IPS-15b (cell line): ENCODE data around the gene MLLT10.
"Not testable (repeated sequence)": the region's sequence is repeated elsewhere in the genome, so short reads cannot be mapped to it uniquely, and the experiment has no call there.

Source experiments
- H3K27me3 ChIP-seq: one replicate; pipeline ENCODE4 v1.6.1; 2013; ENCODE audit warnings: low read length; ENCODE audit not compliant: control insufficient read depth, insufficient read depth
- H3K36me3 ChIP-seq: one replicate; pipeline ENCODE4 v1.6.1; 2013; ENCODE audit warnings: low read length; ENCODE audit not compliant: control insufficient read depth, insufficient read depth
- H3K4me1 ChIP-seq: one replicate; pipeline ENCODE4 v1.6.1; 2013; ENCODE audit warnings: mild to moderate bottlenecking, low read length; ENCODE audit not compliant: control insufficient read depth, insufficient read depth
- H3K4me3 ChIP-seq: one replicate; pipeline ENCODE4 v1.5.1; 2013; ENCODE audit warnings: low read depth, low read length
- H3K9ac ChIP-seq: one replicate; pipeline ENCODE4 v1.6.1; 2013; ENCODE audit warnings: low read depth, mild to moderate bottlenecking, low read length
- H3K9me3 ChIP-seq: one replicate; pipeline ENCODE4 v1.6.1; 2013; ENCODE audit warnings: mild to moderate bottlenecking, low read length; ENCODE audit not compliant: control insufficient read depth, insufficient read depth

Gene MLLT10

DNA sequence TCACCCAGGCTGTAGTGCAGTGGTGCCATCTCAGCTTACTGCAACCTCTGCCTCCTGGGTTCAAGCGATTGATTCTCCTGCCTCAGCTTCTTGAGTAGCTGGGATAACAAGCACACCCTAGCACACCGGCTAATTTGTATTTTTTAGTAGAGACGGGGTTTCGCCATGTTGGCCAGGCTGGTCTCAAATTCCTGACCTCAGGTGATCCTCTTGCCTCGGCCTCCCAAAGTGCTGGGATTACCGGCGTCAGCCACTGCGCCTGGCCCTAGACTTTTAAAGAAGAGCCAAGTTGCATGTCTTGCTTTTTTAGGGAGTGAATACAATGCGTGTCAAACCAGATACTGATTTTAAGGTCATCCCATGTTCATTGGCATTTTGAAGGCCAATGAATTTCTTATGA lies 1.9 kb downstream of the MLLT10 start:
- peaks cover 11% of the 10 kb centered on the region for H3K36me3 ChIP-seq

DNA sequence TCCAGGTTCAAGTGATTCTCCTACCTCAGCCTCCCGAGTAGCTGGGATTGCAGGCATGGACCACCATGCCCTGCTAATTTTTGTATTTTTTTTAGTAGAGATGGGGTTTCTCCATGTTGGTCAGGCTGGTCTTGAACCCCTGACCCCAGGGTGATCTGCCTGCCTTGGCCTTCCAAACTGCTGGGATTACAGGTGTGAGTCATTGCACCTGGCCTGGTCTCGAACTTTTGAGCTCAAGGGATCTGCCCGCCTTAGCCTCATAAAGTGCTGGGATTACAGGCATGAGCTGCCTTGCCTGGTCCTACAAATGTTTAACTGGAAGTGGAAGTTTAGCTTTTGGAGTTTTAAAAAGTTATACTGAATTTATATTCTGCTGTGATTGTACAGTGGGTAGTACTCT lies 2.8 kb downstream of the MLLT10 start:
- Histone ChIP-seq H3K36me3 (peaks cover 19% of the 10 kb centered on the region), H3K9me3 (no peaks in the 10 kb centered on the region), H3K27me3 (no peaks in the 10 kb centered on the region), H3K9ac (no peak overlapping the region), H3K4me1 (peaks cover 7% of the 10 kb centered on the region), H3K4me3 (no peak overlapping the region)

More for the DNA sequence above, 1.9 kb downstream of the MLLT10 start:
- H3K4me3 ChIP-seq: peak overlapping the region; percentile 69
- not testable (repeated sequence) for H3K4me1 ChIP-seq, H3K27me3 ChIP-seq, H3K9me3 ChIP-seq
- H3K9ac ChIP-seq: peak overlapping the region; percentile 50

DNA sequence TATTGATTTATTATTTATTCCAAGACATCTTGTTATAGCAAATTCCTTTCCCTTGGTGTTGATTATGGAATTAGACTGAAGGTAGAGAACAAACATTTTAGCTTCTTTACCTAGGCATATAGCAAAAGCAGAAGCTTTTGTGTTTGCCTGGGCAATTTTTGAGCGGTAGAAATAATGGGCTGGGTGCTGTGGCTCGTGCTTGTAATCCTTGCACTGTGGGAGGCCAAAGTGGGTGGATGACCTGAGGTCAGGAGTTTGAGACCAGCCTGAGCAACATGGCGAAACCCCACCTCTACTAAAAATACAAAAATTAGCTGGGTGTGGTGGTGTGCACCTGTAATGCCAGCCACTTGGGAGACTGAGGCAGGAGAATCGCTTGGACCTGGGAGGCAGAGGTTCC lies 6.7 kb downstream of the MLLT10 start:
- H3K9me3 ChIP-seq: not testable (repeated sequence)

DNA sequence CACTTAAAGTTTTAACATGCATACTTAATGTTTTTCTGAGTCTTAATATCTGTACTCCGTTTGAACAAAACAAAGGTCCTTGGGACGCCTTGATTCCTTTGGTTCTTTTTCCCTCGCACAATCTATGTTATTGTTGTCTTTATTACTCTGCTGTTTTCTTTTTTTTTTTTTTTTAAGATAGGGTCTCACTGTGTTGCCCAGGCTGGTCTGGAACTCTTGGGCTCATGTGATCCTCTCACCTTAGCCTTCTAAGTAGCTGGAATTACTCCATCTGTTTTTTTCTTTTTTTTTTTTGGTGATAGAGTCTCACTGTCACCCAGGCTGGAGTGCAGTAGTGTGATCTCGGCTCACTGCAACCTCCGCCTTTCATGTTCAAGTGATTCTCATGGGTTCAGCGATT lies 13.2 kb downstream of the MLLT10 start:
- H3K27me3 ChIP-seq: no peaks in the 10 kb centered on the region
- no peaks in the 10 kb centered on the region for H3K4me1 ChIP-seq
- H3K9ac ChIP-seq: no peak overlapping the region
- no peak overlapping the region for H3K4me3 ChIP-seq
- peaks cover 33% of the 10 kb centered on the region for H3K36me3 ChIP-seq
- no peaks in the 10 kb centered on the region for H3K9me3 ChIP-seq

More for the DNA sequence above, 6.7 kb downstream of the MLLT10 start:
- not testable (repeated sequence) for H3K9ac ChIP-seq, H3K4me1 ChIP-seq, H3K4me3 ChIP-seq, H3K27me3 ChIP-seq
- peaks cover 42% of the 10 kb centered on the region for H3K36me3 ChIP-seq

DNA sequence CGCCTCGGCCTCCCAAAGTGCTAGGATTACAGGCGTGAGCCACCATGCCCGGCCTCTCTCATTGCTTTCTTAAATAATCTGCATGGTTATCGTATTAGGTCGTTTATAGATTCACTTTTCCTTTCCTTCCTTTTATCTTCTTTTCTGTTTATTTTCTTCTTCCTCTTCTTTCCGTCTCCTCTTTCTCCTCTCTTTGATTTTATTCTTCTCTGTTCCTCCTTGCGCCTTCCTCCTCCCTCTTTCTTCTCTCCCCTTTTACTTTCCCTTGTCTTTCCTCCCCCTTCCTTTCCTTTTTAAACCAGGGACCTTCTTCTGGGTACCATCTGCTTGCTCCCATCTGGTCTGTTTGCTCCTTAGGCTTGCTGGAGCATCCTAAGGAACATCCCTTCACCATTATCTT lies 18.6 kb downstream of the MLLT10 start:
- no peaks in the 10 kb centered on the region for H3K27me3 ChIP-seq
- H3K36me3 ChIP-seq: peaks cover 25% of the 10 kb centered on the region
- no peak overlapping the region for H3K9ac ChIP-seq
- no peaks in the 10 kb centered on the region for H3K4me1 ChIP-seq
- no peak overlapping the region for H3K4me3 ChIP-seq
- no peaks in the 10 kb centered on the region for H3K9me3 ChIP-seq

DNA sequence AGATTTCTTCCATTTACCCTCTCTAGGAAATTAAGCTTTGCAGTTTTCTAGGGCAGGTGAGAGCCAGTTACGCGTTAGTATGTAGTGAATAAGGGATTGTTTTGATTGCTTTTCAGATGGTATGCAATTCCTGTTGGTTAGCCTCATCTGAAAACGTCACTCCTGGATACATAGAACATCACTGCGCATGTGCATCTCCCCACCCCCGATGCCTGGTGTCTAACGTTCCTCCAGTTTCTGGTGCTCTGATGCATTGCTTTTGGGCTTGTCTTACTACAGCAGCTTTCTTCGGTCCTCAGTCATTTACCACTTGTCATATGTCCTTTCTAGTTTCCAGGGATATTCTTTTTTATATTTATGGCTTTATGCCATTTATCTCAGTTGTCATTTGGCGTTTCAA lies 22.5 kb downstream of the MLLT10 start:
- Histone ChIP-seq H3K9ac (no peak overlapping the region), H3K9me3 (no peaks in the 10 kb centered on the region), H3K36me3 (peaks cover 20% of the 10 kb centered on the region), H3K27me3 (no peaks in the 10 kb centered on the region), H3K4me1 (no peaks in the 10 kb centered on the region), H3K4me3 (no peak overlapping the region)

DNA sequence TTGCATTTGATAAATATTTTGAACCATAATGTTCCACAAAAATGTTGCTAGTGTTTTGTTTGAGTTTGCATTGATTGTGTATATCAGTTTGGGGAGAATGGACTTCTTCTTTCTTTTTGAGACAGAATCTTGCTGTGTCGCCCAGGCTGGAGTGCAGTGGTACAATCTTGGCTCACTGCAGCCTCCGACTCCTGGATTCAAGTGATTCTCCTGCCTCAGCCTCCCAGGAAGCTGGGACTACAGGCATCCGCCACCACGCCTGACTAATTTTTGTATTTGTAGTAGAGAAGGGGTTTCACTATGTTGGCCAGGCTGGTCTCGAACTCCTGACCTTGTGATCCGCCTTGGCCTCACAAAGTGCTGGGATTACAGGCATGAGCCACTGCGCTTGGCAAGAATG lies 25.0 kb downstream of the MLLT10 start:
- H3K27me3 ChIP-seq, H3K9me3 ChIP-seq, H3K4me3 ChIP-seq, H3K4me1 ChIP-seq, H3K9ac ChIP-seq: not testable (repeated sequence)
- H3K36me3 ChIP-seq: peaks cover 18% of the 10 kb centered on the region

DNA sequence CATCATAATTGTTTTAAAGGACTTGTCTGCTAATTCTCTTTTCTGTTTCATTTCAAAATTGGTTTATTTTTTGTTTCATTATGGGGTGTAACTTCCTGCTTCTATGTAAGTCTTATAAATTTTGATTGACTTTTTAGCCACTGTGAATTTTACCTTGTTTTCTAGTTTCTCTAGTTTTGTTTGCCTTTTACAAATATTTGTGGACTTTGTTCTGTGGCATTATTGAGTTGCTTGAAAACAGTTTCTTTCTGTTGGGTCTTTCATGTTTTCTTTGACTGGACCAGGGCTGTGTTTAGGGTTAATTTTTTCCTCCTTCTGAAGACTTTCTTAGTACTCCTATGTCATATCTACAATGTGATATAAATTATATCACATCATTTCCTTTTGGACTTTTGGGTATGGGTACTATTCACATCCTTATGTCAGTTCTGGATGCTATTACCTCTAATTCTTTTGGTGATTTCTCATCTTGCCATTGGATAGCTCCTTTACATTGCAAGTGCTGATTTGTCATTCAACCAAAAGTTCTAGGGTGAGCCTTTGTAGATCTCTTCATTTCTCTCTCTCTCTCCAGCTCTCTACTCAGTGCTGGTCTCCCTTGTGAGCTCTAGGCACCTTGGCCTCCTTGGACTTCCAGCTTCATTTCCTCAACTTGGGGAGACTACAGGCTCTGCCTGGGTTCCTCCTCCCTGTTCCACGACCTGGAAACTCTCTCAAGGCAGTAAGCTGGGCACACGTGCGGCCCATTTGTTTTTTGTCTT lies 36.9 kb downstream of the MLLT10 start:
- Histone ChIP-seq H3K4me1 (peaks cover 4% of the 10 kb centered on the region), H3K9ac (no peak overlapping the region), H3K9me3 (no peaks in the 10 kb centered on the region), H3K27me3 (no peaks in the 10 kb centered on the region), H3K36me3 (no peaks in the 10 kb centered on the region), H3K4me3 (no peak overlapping the region)

DNA sequence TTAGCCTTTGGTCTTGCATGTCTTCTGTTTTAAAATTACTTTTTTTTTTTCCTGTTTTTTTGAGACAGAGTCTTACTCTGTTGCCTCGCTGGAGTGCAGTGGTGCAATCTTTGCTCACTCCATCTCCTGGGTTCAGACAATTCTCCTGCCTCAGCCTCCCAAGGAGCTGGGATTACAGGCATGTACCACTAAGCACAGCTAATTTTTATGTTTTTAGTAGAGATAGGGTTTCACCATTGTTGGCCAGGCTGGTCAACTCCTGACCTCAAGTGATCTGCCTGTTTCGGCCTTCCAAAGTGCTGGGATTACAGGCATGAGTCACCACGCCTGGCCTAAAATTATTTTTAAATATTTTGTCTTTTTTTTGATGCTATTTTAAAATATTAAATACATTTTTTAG lies 38.5 kb downstream of the MLLT10 start:
- H3K9me3 ChIP-seq: no peaks in the 10 kb centered on the region
- no peak overlapping the region for H3K4me3 ChIP-seq
- no peaks in the 10 kb centered on the region for H3K36me3 ChIP-seq
- H3K27me3 ChIP-seq: no peaks in the 10 kb centered on the region
- H3K4me1 ChIP-seq: peaks cover 4% of the 10 kb centered on the region
- H3K9ac ChIP-seq: no peak overlapping the region

DNA sequence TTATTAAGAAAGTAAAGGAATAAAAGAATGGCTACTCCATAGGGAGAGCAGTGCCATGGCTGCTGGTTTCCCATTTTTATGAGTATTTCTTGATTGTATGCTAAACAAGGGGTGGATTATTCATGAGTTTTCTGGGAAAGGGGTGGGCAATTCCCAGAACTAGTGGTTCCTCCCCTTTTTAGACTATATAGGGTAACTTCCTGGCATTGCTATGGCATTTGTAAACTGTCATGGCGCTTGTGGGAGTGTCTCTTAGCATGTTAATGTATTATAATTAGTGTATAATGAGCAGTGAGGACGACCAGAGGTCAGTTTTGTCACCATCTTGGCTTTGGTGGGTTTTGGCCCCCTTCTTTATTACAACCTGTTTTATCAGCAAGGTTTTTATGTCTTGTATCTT lies 40.5 kb downstream of the MLLT10 start:
- not testable (repeated sequence) for H3K4me3 ChIP-seq, H3K9ac ChIP-seq

DNA sequence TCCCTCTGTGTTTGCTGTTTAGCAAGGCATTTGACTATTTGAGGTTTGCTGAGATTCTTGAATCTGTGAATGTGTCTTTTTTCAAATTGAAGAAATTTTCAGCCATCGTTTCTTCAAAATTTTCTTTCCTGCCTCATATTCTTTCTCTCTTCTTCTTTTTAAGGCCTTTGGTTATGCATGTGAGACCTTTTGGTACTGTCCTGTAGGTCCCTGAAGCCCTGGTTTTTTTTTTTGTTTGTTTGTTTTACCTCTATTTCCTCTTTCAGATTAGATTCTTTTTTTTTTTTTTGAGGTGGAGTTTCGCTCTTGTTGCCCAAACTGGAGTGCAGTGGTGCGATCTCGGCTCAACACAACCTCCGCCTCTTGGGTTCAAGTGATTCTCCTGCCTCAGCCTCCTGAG lies 45.3 kb downstream of the MLLT10 start:
- no peak overlapping the region for H3K9ac ChIP-seq
- no peak overlapping the region for H3K4me3 ChIP-seq
- no peaks in the 10 kb centered on the region for H3K4me1 ChIP-seq
- no peaks in the 10 kb centered on the region for H3K27me3 ChIP-seq
- H3K36me3 ChIP-seq: no peaks in the 10 kb centered on the region
- H3K9me3 ChIP-seq: no peaks in the 10 kb centered on the region

More for the DNA sequence above, 40.5 kb downstream of the MLLT10 start:
- not testable (repeated sequence) for H3K36me3 ChIP-seq, H3K4me1 ChIP-seq, H3K9me3 ChIP-seq, H3K27me3 ChIP-seq

DNA sequence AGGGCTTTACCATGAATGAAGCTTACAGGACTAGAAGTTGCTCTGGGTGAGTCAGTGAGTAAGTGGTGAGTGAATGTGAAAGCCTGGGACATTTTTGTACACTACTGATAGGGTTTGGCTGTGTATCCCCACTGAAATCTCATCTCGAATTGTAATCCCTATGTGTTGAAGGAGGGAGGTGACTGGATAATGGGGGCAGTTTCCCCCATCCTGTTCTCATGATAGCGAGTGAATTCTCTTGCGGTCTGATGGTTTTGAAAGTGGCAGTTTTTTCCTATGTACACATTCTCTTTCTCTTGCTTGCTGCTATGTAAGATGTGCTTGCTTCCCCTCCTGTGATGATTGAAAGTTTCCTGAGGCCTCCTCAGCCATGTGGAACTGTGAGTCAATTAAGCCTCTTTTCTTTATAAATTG lies 47.4 kb downstream of the MLLT10 start:
- not testable (repeated sequence) for H3K9me3 ChIP-seq, H3K4me3 ChIP-seq, H3K4me1 ChIP-seq, H3K27me3 ChIP-seq, H3K36me3 ChIP-seq, H3K9ac ChIP-seq
